GM19351 (cell line): ENCODE measurements around the gene FAM168A.
"Not testable (repeated sequence)": the region's sequence is repeated elsewhere in the genome, so short reads cannot be mapped to it uniquely, and the experiment has no call there.

Experiments
- ATAC-seq: cut with Tn5 transposase; IDR thresholded peaks from one replicate; pipeline ENCODE4 v1.9.1; 2021; ENCODE audit warnings: mild to moderate bottlenecking, moderate library complexity; ENCODE audit not compliant: unreplicated experiment

Gene FAM168A

DNA sequence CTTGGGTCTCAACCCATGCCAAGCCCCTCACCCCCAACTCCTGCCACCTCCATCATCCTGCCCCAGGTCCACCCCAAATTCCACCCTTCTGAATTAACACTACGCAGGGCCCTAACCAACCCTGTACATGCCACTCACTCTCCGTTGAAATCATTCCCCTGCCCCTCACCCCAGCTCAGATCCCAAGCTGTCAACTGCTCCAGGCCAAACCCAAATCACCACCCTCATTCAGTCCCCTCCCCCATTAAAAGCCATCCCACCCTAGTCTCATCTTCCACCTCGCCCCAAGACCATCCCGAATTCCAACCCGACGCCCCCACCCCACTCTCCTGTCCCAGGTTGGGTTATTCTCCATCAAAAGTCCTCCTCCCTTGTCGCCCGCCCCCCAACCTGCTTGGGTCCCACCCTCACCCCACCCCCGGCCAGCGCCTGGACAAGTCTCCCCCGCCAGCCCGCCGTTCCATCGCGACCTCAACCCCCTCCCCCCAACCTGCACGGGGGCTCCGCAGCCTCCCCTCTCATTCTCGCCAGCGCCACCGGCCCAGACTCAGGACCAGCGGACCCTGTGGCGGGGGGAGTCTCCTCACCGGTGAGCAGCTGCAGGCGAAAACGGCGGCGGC lies 466 bp downstream of the FAM168A start:
- no peak for ATAC-seq

GRCh38 chr11:73596547-73596946 lies 1.4 kb downstream of the FAM168A start:
- ATAC-seq: no peak

DNA sequence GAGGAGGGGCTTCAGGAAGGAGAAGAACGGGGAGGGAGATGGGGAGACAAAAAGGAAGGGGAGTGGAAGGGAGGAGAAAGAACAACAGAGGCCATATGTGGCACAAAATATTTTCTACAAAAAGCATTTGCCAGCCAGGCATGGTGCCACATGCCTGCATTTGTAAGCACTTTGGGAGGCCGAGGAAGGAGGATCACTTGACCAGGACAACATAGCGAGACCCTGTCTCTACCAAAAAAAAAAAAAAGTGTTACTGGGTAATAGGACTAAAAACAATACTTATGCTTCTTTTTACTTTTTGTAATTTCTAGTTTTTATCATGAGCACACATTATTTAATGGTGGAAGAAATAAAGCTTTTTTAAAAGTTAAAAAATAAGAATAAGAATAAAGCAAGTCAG lies 5.3 kb downstream of the FAM168A start:
- no peak for ATAC-seq

- no peak for ATAC-seq
These were observed 6.2 kb downstream of the FAM168A start for GRCh38 chr11:73591743-73592142.

DNA sequence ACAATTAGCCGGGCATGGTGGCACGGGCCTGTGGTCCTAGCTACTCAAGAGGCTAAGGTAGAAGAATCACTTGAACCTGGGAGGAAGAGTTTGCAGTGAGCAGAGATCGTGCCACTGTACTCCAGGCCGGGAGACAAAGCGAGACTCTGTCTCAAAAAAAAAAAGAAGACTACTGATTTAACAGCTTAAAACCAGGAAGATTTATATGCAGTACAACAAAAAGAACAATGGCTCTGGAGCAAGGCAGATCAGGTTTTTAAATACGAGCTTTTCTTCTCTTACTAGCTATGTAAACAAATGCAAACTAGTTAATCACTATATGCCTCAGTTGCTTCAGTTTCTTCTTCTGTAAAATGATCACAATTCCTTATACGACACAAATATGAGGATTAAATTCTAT lies 6.9 kb downstream of the FAM168A start:
- no peak for ATAC-seq

DNA sequence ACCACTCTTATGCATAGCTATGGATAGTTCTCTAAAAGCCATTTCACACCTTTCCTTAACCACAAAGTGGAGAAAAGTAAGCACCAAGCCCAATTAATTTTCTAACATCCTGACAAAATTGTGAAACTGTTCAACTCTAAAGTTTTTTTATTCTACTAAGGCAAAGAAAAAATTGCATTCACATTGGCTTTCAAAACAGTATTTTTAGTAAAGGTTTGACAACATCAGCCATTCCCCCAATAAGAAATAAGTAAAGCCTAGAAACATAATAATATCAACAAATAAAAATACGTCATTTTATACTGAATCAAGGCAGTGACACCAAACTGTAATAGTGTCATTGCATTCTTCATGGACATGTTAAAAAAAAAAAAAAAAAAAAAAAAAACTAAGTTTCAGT lies 11.1 kb downstream of the FAM168A start:
- ATAC-seq: no peak

GRCh38 chr11:73585834-73586575 lies 11.9 kb downstream of the FAM168A start:
- ATAC-seq: no peak

DNA sequence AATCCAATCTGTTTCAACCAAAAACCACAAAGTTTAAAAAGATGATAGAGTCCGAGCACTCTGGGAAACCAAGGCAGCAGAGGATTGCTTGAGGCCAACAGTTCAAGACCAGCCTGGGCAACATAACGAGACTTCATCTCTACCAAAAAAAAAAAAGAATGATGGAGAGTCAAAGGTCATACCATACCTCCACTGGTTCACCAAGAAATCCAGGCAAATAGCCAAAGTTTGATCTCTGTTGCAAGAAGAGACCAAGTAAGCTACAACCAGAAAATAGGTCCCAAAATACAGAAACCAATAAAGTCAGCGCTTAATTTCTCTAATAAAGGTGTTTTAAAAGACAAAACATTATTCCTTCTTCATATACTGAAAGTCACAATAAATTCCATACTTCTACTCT lies 13.1 kb downstream of the FAM168A start:
- ATAC-seq: no peak

GRCh38 chr11:73582653-73583052 lies 15.3 kb downstream of the FAM168A start:
- no peak for ATAC-seq

DNA sequence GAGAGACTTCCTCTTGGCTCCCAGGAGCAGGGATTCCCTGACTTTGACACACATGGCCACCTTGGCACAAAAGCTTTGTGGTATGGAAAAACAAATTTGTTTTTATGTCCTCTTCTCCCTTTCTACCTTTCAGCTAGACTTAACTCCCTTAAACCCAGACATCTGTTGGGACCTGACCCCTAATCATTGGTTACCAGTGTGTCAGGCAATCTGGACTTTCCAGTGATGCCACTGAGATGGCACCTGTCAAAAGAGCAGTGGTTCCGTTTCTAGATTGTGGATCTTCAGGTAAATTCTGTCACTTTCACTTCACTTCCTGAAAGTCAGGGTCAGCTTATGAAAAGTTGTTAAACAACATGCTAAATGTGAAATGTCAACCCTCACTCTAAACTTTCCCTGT lies 17.2 kb downstream of the FAM168A start:
- ATAC-seq: not testable (repeated sequence)

DNA sequence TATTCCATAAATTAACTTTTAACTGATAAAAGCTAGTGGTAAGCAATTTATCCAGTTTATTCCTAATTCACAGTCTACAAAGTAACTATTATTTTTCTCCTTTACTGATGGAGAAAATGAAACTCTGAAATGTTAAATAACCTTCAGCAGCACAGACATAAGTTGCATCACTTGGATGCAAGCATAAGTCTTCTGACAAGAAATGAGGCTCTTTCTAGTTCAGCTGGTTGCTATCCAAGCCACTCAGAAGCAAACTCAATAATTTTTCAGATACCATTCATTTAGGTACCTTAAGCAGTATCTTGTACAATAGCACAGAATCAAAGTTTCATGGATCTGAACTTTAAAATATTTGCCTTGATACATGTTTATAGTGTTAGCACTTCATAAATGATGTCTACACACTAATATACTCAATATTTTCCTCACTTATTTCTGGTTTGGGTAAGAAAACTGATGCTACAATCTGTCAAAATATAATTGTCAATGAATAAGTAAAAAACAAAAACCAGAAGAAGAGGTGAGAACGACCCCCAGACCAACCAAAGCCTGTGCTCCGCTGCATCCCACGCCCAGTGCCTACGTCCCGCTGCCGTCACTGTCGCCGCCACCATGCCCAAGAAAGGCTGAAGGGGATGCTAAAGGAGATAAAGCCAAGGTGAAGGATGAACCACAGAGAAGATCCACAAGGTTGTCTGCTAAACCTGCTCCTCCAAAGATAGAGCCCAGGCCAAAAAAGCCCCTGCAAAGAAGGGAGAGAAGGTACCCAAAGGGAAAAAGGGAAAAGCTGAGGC lies 18.1 kb downstream of the FAM168A start:
- ATAC-seq: no peak

GRCh38 chr11:73578592-73579185 lies 19.2 kb downstream of the FAM168A start:
- ATAC-seq: peak; percentile 45

GRCh38 chr11:73577496-73577917 lies 20.4 kb downstream of the FAM168A start:
- no peak for ATAC-seq

DNA sequence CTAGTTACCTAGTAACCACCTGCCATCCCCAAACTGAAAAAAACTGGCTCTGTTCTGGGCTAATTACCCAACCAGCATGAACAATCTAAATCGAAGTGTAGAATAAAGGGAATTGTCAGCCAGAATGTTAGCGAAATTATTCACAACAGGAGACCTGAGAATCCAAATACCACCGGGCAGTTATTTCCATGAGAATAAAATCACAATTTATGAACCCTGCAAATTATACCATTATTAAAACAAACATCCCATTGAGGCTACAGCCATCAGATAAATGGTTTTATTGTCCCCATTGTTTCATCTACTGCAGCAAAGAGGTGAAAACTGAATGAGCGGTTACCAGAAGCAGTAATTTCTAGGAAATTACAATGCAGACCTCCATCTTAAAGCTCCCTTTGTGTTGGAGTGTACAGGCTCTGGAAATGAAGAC lies 21.7 kb downstream of the FAM168A start:
- ATAC-seq: no peak

GRCh38 chr11:73571982-73572381 lies 25.9 kb downstream of the FAM168A start:
- not testable (repeated sequence) for ATAC-seq

DNA sequence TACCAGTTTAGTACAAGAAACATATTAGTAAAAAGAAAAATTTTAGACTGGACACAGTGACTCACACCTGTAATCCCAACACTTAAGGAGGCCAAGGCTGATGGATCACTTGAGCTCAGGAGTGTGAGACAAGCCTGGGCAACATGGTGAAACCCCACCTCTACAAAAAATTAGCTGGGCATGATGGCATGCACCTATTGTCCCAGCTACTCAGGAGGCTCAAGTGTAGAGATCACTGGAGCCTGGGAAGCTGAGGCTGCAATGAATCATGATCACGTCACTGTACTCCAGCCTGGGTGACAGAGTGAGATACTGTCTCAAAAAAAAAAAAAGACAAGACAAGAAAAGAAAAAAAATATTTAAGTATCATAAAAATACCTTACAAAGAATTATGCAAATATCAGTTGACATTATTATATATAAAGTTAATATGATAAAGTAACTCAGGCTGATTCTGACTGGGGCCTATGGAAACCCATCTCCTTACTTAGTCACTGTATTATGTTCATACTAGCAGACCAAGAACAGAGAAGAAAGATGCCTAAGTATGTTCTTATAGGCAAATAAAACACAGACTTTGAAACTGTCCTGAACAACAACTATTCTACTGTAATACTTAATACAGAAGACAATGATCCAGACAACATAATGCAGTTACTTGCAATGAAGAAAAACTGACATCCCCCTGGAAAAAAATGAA lies 27.3 kb downstream of the FAM168A start:
- no peak for ATAC-seq

DNA sequence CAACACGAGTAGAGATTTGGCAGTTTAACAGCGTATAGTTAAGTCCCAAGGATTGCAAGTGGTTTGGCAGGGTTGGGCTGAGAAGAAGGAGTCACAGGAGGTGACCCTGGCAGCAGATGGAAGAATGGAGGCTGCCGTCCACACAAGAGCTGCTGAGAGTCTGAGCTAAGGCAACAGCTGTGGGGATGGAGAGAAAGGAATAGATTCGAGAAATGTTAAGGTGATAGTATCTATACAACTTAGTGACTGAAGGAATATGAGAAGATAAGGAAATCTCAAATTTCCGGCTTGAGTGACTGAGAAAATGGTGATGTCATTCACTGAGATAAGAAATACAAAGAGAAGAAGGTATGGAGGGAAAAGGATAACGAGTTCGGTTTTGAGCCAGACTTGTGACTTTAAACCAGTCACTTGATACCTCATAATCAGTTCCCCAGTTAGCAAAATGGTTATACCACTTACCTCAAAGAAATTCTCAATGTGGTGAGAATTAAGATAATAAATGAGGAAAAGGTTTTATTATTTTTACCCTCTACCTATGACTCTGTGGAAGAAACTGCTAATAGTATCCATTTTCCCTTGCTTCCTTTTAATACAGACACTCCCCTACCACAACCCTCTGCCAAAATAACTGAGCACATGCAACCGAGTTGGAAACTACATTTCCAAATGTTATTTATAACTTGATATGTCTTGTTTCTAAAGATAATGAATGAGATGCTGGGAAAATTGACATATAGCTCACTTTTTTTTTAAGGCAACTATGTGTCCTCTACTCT lies 30.7 kb downstream of the FAM168A start:
- no peak for ATAC-seq

DNA sequence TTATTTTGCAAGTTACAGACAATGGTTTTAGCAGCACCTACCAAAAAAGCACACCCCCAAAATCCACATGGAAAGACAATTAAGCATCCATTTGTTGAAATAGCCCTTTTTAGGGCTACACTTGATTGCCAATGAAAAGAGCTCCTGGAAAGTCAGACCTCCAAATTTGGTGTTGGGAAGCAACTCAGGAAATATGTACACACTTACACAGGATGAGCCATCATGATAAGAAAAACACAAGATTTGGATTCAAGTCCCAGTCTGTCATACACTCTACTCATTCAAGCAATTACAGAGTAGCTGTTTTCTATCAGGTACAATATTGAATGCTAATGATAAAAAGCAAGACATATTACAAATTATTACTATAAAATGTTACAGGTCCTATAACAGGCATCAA lies 31.5 kb downstream of the FAM168A start:
- no peak for ATAC-seq

DNA sequence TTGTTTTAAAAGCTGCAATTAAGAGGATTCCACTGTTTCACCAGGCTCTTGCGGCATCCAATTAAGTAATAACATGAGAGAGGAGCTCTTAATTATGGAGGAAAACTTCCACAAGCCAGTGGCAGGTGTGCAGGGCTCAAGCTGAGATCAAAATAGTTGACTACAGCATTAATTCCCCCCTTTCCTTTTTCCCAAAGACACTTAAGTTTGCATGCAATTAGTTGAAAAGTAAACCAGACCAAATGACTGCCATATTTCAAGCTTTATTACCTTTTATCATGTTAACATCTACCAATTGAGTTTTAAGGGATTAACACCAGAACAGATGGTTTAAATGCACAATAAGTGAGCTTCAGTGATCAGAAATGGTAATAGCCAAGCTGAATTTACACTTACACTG lies 32.1 kb downstream of the FAM168A start:
- no peak for ATAC-seq

- no peak for ATAC-seq
These were observed 33.0 kb downstream of the FAM168A start for GRCh38 chr11:73564903-73565302.
